SIG-M5 treated with dmso at 0.1 percent for 504 hours (cell line): ENCODE data around the gene CAPN10.

Experiments
- DNase-seq: peaks from one replicate; lab custom pipeline; 2025; ENCODE audit not compliant: unreplicated experiment; lab: John Stamatoyannopoulos, UW

Gene CAPN10

GRCh38 chr2:240563951-240564560, 22.5 kb upstream of the CAPN10 start:
- no peak for DNase-seq

- DNase-seq: no peak
These were observed 21.8 kb upstream of the CAPN10 start for GRCh38 chr2:240564561-240565332.

- DNase-seq: peak; percentile 96
These were observed 21.0 kb upstream of the CAPN10 start for GRCh38 chr2:240565333-240566202.

DNA sequence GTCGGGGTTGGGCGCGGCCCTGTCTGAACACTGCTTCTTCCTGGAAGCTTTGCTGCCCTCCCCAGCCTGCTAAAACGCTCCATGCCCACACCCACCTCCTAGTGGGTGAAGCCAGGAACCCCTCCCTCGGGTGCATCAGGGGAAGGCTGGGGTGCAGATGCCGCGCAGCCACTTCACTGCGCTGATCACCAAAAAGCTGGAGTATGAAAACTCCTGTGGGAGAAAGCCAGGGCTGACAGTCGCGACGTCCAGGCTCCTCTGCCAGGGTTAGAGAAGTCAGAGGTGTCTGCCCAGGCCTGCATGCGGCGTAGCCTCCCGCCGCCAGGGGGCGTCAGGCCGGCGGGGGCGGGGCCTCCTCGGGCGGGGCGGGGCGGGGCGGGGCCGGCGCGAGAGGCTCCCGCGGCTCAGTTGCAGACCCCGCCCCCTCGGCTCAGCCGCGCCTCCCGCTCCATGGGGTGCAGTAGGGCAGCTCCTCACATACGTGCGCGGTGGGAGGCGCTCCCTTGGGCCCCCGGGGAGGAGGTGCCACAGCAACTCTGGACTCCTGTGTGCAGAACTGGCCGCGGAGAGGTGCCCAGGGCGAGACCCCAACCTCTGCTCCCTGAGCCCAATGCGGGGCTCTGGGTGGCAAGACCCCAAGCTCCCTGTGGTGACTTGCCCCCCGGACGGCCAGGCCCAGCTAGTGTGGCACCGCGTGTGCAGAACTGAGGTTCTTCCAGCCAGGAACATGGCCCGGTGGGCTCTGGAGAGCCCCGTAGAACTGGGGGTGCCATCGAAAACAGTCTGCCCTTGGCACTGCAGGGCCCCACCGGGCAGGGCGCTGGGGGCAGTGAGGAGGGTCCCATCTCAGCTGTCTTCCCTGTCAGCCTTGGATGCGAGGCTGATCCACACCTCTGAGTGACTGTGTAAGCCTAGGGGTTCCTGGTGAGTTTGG, 20.1 kb upstream of the CAPN10 start:
- DNase-seq: peak; percentile 88

GRCh38 chr2:240567137-240567871, 19.2 kb upstream of the CAPN10 start:
- peak; percentile 56 for DNase-seq

DNA sequence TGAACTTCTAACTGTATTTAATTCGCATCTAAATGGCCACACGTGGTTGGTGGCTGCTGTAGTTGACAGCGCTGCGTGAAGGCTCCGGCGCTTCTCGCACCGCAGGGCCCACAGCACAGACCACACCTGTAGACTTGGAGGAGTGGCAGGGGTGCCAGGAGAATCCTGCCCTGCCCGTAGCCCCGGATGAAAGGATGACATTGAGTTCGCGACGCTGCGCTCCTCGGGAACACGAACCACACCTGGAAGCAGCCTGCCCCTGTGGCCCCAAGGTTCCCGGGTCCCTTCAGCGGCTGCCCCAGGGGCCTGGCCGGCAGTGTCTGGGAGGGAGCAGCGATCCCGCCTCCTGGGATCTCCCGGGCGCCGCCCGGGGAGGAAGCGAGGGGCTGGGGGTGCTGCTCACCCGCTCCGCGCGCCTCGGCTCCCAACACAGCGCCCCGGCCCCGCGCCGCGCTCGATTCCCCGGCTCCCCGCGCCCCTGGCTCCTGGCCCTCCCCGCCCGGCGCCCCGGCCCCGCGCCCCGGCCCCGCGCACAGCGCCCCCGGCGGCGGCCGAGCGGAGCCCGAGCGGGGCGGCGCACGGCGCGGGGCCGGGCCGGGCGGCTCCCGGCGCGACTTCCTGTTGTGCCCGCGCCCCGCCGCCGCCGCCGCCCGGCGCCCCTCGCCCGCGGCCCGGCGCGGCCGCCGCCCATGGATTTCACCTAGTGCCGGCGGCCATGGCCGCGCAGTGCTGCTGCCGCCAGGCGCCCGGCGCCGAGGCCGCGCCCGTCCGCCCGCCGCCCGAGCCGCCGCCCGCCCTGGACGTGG, 18.5 kb upstream of the CAPN10 start, which contains the start of gene RNPEPL1:
RNPEPL1 (plus strand) TSS at position 613 of the 806 bp plus-strand sequence; CDS start at position 716, 103 bp downstream.
- peak; percentile 41 for DNase-seq

GRCh38 chr2:240568678-240569522, 17.6 kb upstream of the CAPN10 start:
- DNase-seq: peak; percentile 43

DNA sequence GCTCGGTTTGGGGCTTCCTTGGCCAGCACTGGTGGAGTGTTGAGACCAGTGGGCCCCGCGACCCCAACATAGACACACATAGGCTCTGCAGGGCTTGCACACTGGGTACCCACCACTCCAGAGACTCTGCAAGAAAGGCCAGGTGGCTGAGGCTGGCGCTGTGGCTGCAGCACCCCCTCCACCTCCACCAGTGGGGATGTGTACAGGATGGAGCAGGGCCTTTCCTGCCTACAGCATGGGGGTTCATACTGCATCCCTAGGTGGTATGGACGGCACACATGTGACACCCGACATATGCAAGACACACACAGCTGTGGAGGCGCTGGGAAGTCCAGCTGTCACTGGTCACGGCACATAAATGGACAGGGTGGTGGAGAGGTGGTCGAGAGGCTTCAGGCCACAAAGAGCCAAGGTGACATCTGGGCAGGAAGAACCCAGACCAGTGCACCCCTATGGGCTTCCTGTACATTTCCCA, 17.0 kb upstream of the CAPN10 start:
- no peak for DNase-seq

DNA sequence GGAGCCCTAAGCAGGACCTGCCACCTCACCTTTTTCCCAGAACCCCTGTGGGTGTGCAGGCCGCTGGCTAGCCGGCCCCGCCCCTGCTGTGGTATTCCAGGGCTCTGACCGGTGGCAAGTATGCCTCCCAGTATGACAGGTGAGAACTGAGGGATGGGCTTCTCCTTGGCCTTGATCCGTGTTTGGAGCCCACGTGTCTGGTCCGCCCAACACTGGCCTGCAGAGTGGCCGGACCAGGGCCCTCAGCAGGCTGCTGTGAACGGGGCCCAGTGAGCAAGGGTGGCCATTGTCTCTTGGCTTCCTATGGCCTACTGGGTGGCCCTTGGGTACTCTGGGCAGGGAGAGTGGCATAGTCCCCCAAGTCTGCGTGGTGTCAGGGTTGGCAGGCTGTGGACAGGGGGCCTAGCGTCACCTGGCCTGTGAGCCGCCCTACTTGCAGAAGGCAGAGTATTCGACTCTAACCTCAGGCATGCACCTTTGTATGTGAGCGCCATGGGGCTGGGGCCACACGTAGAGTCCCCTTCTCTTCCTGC, 16.5 kb upstream of the CAPN10 start:
- no peak for DNase-seq

- DNase-seq: no peak
These were observed 15.8 kb upstream of the CAPN10 start for GRCh38 chr2:240570531-240571313.

- no peak for DNase-seq
These were observed 15.1 kb upstream of the CAPN10 start for GRCh38 chr2:240571314-240571973.

GRCh38 chr2:240572141-240573031, 14.1 kb upstream of the CAPN10 start:
- DNase-seq: no peak

- no peak for DNase-seq
These were observed 13.4 kb upstream of the CAPN10 start for GRCh38 chr2:240573071-240573515.

- DNase-seq: no peak
These were observed 12.8 kb upstream of the CAPN10 start for GRCh38 chr2:240573516-240574385.
